Loucy (cell line): ENCODE data around the gene TMEM256.
"Not testable (repeated sequence)": the region's sequence is repeated elsewhere in the genome, so short reads cannot be mapped to it uniquely, and the experiment has no call there.

ENCODE experiments used
- H2AFZ ChIP-seq: fragments of 200-600 bp; sonication (generic); 2 replicates; pipeline ENCODE4 v1.6.0; 2016; ENCODE audit warnings: antibody characterized with exemption, mild to moderate bottlenecking, low read length, moderate library complexity
- H3F3A ChIP-seq: fragments of 200-600 bp; 2 replicates; pipeline ENCODE4 v1.6.0; 2016; ENCODE audit warnings: antibody characterized with exemption, low read depth, mild to moderate bottlenecking
- H3K27me3 ChIP-seq: fragments of 200-600 bp; sonication (generic); 2 replicates; pipeline ENCODE4 v1.6.1; 2014; ENCODE audit warnings: low read length, mild to moderate bottlenecking; ENCODE audit not compliant: insufficient read depth, poor library complexity, severe bottlenecking
- H3K36me3 ChIP-seq: fragments of 200-600 bp; sonication (generic); 2 replicates; pipeline ENCODE4 v1.6.1; 2016; ENCODE audit warnings: low read length; ENCODE audit not compliant: insufficient read depth
- H3K4me1 ChIP-seq: fragments of 200-600 bp; sonication (generic); 2 replicates; pipeline ENCODE4 v1.5.1; 2014; ENCODE audit warnings: low read length, mild to moderate bottlenecking; ENCODE audit not compliant: insufficient read depth, poor library complexity, severe bottlenecking
- H3K4me2 ChIP-seq: fragments of 200-600 bp; sonication (generic); 2 replicates; pipeline ENCODE4 v1.6.0; 2014; ENCODE audit warnings: antibody characterized with exemption, low read length, low read depth, mild to moderate bottlenecking; ENCODE audit not compliant: poor library complexity, severe bottlenecking
- H3K4me3 ChIP-seq: fragments of 200-600 bp; sonication (generic); 2 replicates; pipeline ENCODE4 v1.5.1; 2014; ENCODE audit warnings: low read length, mild to moderate bottlenecking, mixed read lengths; ENCODE audit not compliant: poor library complexity, severe bottlenecking
- H3K79me2 ChIP-seq: fragments of 200-600 bp; sonication (generic); 2 replicates; pipeline ENCODE4 v1.6.1; 2014; ENCODE audit warnings: low read length; ENCODE audit not compliant: insufficient read depth
- H3K9ac ChIP-seq: fragments of 200-600 bp; sonication (generic); 2 replicates; pipeline ENCODE4 v1.6.0; 2014; ENCODE audit warnings: mild to moderate bottlenecking, low read depth, low read length, moderate library complexity; ENCODE audit not compliant: poor library complexity, severe bottlenecking
- H3K9me2 ChIP-seq: fragments of 200-600 bp; sonication (generic); replicated peaks from 2 replicates; pipeline ENCODE4 v1.6.1; 2016; ENCODE audit warnings: low read depth, low read length, mixed read lengths
- H3K9me3 ChIP-seq: fragments of 200-600 bp; sonication (generic); 2 replicates; pipeline ENCODE4 v1.6.1; 2014; ENCODE audit warnings: mild to moderate bottlenecking, antibody characterized with exemption, low read length, low read depth; ENCODE audit not compliant: insufficient read depth
- H4K20me1 ChIP-seq: fragments of 200-600 bp; sonication (generic); 2 replicates; pipeline ENCODE4 v1.6.0; 2014; ENCODE audit warnings: antibody characterized with exemption, low read length, mild to moderate bottlenecking; ENCODE audit not compliant: insufficient read depth, poor library complexity, severe bottlenecking
- EZH2phosphoT487 ChIP-seq: fragments of 200-600 bp; IDR thresholded peaks from 2 replicates; pipeline ENCODE4 v1.6.1; 2018; ENCODE audit warnings: antibody characterized with exemption, mild to moderate bottlenecking, moderate library complexity, borderline replicate concordance
- TF ChIP-seq, protein P1 (sequence below): fragments of 200-600 bp; sonication (generic); conservative IDR thresholded peaks from 2 replicates; pipeline ENCODE4 v1.5.1; 2014; ENCODE audit warnings: mild to moderate bottlenecking, antibody characterized with exemption, low read length

The TMEM256 gene

DNA sequence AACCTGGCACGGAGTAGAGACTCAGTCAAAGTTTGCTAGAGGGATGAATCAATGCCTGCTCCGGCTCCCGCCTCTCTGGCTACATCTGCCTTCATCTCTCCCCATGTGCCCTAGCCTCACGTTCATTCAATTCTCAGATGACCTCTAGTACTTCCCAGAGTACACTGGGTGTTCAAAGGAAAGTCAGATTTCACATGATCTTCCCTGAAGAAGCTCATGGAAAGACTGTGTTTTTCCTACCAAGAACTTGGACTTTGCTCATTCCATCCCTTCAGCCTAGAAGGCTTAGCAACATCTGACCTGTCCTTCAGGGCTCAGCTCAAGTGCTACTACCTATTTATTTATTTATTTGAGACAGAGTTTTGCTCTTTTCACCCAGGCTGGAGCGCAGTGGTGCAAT is 34.1 kb downstream of the TMEM256 start:
- Histone ChIP-seq H3K9ac (no peak overlapping the region), H3F3A (no peaks in the 10 kb centered on the region), H3K9me3 (no peaks in the 10 kb centered on the region), H3K27me3 (no peaks in the 10 kb centered on the region), H3K4me3 (no peak overlapping the region), H4K20me1 (no peaks in the 10 kb centered on the region), H3K79me2 (no peaks in the 10 kb centered on the region), H3K4me2 (no peak overlapping the region), H2AFZ (no peak overlapping the region), H3K36me3 (no peaks in the 10 kb centered on the region), H3K9me2 (no peaks in the 10 kb centered on the region), H3K4me1 (no peaks in the 10 kb centered on the region)
- no peak for TF ChIP-seq EZH2phosphoT487
- TF ChIP-seq, protein P1, sequence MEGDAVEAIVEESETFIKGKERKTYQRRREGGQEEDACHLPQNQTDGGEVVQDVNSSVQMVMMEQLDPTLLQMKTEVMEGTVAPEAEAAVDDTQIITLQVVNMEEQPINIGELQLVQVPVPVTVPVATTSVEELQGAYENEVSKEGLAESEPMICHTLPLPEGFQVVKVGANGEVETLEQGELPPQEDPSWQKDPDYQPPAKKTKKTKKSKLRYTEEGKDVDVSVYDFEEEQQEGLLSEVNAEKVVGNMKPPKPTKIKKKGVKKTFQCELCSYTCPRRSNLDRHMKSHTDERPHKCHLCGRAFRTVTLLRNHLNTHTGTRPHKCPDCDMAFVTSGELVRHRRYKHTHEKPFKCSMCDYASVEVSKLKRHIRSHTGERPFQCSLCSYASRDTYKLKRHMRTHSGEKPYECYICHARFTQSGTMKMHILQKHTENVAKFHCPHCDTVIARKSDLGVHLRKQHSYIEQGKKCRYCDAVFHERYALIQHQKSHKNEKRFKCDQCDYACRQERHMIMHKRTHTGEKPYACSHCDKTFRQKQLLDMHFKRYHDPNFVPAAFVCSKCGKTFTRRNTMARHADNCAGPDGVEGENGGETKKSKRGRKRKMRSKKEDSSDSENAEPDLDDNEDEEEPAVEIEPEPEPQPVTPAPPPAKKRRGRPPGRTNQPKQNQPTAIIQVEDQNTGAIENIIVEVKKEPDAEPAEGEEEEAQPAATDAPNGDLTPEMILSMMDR, result no peak

DNA sequence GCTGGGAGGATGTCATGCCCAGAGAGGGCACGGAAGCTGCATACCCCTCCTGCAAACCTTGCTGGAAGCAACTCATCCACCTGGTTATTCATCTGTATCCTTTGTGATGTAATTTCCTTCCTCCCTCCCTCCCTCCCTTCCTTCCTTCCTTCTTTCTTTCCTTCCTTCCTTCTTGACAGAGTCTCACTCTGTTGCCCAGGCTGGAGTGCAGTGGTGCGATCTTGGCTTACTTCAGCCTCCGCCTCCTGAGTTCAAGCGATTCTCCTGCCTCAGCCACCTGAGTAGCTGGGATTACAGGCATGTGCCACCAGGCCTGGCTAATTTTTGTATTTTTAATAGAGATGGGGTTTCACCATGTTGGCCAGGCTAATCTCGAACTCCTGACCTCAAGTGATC is 35.3 kb downstream of the TMEM256 start:
- H3K9ac ChIP-seq, H3K4me3 ChIP-seq, H3K79me2 ChIP-seq, H3K4me2 ChIP-seq, H3K27me3 ChIP-seq, H3K9me3 ChIP-seq, H2AFZ ChIP-seq, H3K36me3 ChIP-seq, H4K20me1 ChIP-seq, H3K4me1 ChIP-seq, H3K9me2 ChIP-seq, H3F3A ChIP-seq: not testable (repeated sequence)

DNA sequence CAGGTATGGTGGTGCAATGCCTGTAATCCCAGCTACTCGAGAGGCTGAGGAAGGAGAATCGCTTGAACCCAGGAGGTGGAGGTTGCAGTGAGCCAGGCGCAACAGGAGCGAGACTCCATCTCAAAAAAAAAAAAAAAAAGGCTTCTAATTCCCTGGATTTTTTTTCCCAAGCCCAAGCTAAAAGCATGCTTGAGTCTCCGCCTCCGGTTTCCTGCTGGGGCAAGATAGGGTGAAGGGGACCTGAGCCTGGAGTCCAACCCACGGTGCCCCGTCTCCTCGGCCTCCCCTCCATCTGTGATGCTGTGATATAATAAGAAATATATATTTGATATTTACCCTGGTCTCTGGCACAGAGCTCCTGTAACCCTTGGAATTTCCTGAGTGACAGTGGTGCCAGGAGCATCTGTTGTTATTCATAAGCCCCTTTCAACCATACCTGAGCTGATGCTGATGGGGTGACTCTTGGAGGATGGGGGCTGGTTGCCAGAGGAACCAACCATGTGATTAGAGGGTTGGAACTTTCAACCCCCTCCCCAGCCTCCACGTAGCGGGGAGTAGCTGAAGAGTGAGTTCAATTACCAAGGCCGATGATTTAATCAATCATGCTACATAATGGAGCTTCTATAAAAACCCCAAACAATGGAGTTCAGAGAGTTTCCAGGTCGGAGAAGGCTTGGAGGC is 35.8 kb downstream of the TMEM256 start:
- no peak overlapping the region for H3K4me3 ChIP-seq
- H3K27me3 ChIP-seq, result no peaks in the 10 kb centered on the region
- H3K9ac ChIP-seq, result no peak overlapping the region
- no peaks in the 10 kb centered on the region for H3K9me2 ChIP-seq
- no peaks in the 10 kb centered on the region for H3K4me1 ChIP-seq
- no peak for TF ChIP-seq EZH2phosphoT487
- TF ChIP-seq, protein P1, result no peak
- H3K79me2 ChIP-seq, result no peaks in the 10 kb centered on the region
- H4K20me1 ChIP-seq, result no peaks in the 10 kb centered on the region
- no peak overlapping the region for H3K4me2 ChIP-seq
- H3K36me3 ChIP-seq, result no peaks in the 10 kb centered on the region
- no peaks in the 10 kb centered on the region for H3F3A ChIP-seq
- H3K9me3 ChIP-seq, result no peaks in the 10 kb centered on the region
- no peak overlapping the region for H2AFZ ChIP-seq

DNA sequence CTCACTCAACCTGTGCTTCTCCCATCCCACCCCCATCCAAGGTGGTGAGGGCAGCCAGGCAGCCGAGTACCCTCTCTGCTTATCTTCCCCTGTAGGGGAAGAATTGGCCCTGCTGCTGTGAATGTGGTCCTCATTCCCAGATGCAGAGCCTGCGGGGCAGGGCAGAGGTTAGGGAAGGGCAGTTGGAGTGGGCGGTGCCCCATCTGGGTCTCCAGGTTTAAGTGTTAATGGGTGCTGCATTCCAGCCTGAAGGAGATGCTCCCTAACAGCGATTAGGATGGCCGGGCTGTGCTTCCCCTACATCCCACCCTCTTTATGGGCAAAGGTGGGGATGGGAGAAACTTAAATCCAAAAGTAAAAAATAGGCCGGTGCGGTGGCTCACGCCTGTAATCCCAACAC is 36.8 kb downstream of the TMEM256 start:
- no peak for TF ChIP-seq EZH2phosphoT487
- TF ChIP-seq, protein P1, result no peak
- H3K9ac ChIP-seq, result no peak overlapping the region
- H2AFZ ChIP-seq, result no peak overlapping the region
- H3K9me2 ChIP-seq, result no peaks in the 10 kb centered on the region
- H3K4me3 ChIP-seq, result no peak overlapping the region
- H3K4me1 ChIP-seq, result no peaks in the 10 kb centered on the region
- H3K9me3 ChIP-seq, result no peaks in the 10 kb centered on the region
- no peaks in the 10 kb centered on the region for H4K20me1 ChIP-seq
- no peaks in the 10 kb centered on the region for H3K27me3 ChIP-seq
- no peaks in the 10 kb centered on the region for H3K36me3 ChIP-seq
- H3F3A ChIP-seq, result no peaks in the 10 kb centered on the region
- H3K4me2 ChIP-seq, result no peak overlapping the region
- H3K79me2 ChIP-seq, result no peaks in the 10 kb centered on the region

DNA sequence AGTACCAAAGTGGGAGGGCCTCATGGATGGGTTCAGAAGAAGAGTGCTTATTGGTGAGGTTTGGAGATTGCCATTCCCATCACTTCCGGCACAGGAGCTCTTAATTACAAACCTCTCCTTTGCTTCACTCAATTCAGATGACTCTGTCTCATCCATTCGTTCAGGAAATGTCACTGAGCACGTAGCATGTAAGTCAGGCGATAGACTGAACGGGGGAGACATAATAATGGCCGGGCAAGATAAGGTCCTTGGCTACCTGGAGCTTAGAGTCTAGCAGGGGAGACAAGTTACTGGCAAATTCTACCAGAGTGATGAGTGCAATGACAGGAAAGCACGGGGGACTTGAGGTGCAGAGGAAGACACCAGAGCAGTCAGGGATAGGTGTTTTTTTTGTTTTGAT is 37.9 kb downstream of the TMEM256 start:
- H3K79me2 ChIP-seq, H2AFZ ChIP-seq, H3K36me3 ChIP-seq, H3K4me1 ChIP-seq, H4K20me1 ChIP-seq, H3F3A ChIP-seq, H3K4me2 ChIP-seq, H3K27me3 ChIP-seq, H3K9me3 ChIP-seq, H3K9ac ChIP-seq, H3K4me3 ChIP-seq, H3K9me2 ChIP-seq: not testable (repeated sequence)
